HUES64 (cell line): ENCODE measurements around the gene LRRC1.

ENCODE experiments used
- H3K27ac ChIP-seq: 2 replicates; pipeline ENCODE4 v1.7.0; 2013; ENCODE audit warnings: low read depth, low read length, inconsistent platforms
- H3K27me3 ChIP-seq: 2 replicates; pipeline ENCODE4 v1.6.1; 2013; ENCODE audit warnings: mild to moderate bottlenecking, low read length; ENCODE audit not compliant: insufficient read depth
- H3K36me3 ChIP-seq: 2 replicates; pipeline ENCODE4 v1.6.1; 2013; ENCODE audit warnings: mild to moderate bottlenecking, low read length; ENCODE audit not compliant: insufficient read depth
- H3K4me1 ChIP-seq: 2 replicates; pipeline ENCODE4 v1.6.1; 2013; ENCODE audit warnings: mild to moderate bottlenecking, low read length, moderate library complexity; ENCODE audit not compliant: insufficient read depth
- H3K4me3 ChIP-seq: 2 replicates; pipeline ENCODE4 v1.5.1; 2013; ENCODE audit warnings: mild to moderate bottlenecking, low read length, moderate library complexity
- H3K9ac ChIP-seq: 2 replicates; pipeline ENCODE4 v1.6.1; 2013; ENCODE audit warnings: mild to moderate bottlenecking, low read depth, low read length
- H3K9me3 ChIP-seq: 2 replicates; pipeline ENCODE4 v1.6.1; 2013; ENCODE audit warnings: low read depth, low read length; ENCODE audit not compliant: insufficient read depth
- WGBS: fragments of 150-250, 120-280 bp; methylation state at CpG from one replicate; pipeline ENCODE4 v1.1.7; 2013; ENCODE audit warnings: missing lambda C conversion rate; 5-methylcytosine and 5-hydroxymethylcytosine counted together

Gene LRRC1

GRCh38 chr6:53944543-53944942 is 149.7 kb downstream of the LRRC1 start:
- Histone ChIP-seq H3K9me3 (no peaks in the 10 kb centered on the region; the same call in 1 of the 2 replicates), H3K36me3 (no peaks in the 10 kb centered on the region), H3K4me3 (no peak overlapping the region), H3K27me3 (no peaks in the 10 kb centered on the region), H3K4me1 (no peaks in the 10 kb centered on the region), H3K9ac (no peak overlapping the region), H3K27ac (no peak overlapping the region)
- WGBS: 92% methylated on average over 5 of the region's 5 CpGs

DNA sequence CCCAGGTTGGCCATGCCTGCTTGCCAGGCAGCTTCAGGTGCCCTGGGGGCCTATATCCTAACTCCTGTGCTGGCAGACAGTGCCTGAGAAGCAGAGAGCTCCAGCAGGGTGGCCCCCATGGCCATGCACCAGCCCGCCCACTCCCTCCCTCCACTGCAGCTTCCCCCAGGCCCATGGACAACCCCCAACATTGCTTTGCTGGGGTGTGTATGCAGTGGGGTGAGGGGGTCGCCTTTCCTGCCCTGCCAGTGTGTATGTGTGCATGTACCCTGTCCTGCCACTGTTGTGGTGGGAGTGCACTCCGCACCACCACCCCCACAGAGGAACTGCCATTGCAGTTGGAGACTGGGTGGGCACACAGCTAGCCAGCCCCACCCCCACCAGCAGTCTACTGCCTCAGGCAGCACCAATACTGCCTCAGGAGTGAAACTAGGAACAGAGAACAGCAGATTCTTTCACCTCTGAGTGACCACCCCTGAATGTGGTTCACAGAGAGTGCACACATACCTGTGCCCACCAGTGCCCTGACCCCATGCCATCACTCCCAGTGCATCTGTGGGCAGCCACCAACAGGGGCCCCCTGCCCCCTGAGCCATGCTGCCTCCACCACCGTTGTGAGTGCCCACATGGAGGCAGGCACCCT is 151.1 kb downstream of the LRRC1 start:
- no peaks in the 10 kb centered on the region for H3K36me3 ChIP-seq
- WGBS: 96% methylated on average over 3 of the region's 4 CpGs
- H3K4me3 ChIP-seq: no peak overlapping the region
- no peaks in the 10 kb centered on the region for H3K4me1 ChIP-seq
- H3K27ac ChIP-seq: no peak overlapping the region
- H3K9me3 ChIP-seq: no peaks in the 10 kb centered on the region
- no peaks in the 10 kb centered on the region for H3K27me3 ChIP-seq
- no peak overlapping the region for H3K9ac ChIP-seq

DNA sequence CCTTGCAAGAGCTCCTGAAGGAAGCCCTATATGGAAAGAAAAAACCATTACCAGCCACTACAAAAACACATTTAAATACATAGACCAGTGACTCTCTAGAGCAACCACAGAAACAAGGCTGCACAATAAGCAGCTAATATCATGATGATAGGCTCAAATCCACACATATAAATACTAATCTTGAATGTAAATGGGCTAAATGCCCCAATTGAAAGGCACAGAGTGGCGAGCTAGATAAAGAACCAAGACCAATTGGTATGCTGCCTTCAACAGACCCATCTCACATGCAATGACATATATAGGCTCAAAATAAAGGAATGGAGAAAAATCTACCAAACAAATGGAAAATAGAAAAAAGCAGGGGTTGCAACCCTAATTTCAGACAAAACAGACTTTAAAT is 153.0 kb downstream of the LRRC1 start:
- H3K9ac ChIP-seq: no peak overlapping the region
- H3K9me3 ChIP-seq: peaks cover 5% of the 10 kb centered on the region; the same call in 1 of the 2 replicates
- H3K4me3 ChIP-seq: no peak overlapping the region
- no peak overlapping the region for H3K27ac ChIP-seq
- WGBS: 88% methylated on average over 1 of the region's 1 CpG
- no peaks in the 10 kb centered on the region for H3K4me1 ChIP-seq
- no peaks in the 10 kb centered on the region for H3K27me3 ChIP-seq
- H3K36me3 ChIP-seq: no peaks in the 10 kb centered on the region

GRCh38 chr6:53951383-53951782 is 156.6 kb downstream of the LRRC1 start:
- H3K9ac ChIP-seq: no peak overlapping the region
- H3K27ac ChIP-seq: no peak overlapping the region
- 100% methylated on average over 2 of the region's 3 CpGs for WGBS
- no peaks in the 10 kb centered on the region for H3K36me3 ChIP-seq
- H3K4me1 ChIP-seq: no peaks in the 10 kb centered on the region
- H3K9me3 ChIP-seq: peaks cover 5% of the 10 kb centered on the region; the same call in 1 of the 2 replicates
- no peaks in the 10 kb centered on the region for H3K27me3 ChIP-seq
- H3K4me3 ChIP-seq: no peak overlapping the region

- H3K27me3 ChIP-seq: no peaks in the 10 kb centered on the region
- H3K27ac ChIP-seq: no peak overlapping the region
- no peaks in the 10 kb centered on the region for H3K4me1 ChIP-seq
- no peak overlapping the region for H3K9ac ChIP-seq
- H3K4me3 ChIP-seq: no peak overlapping the region
- H3K36me3 ChIP-seq: no peaks in the 10 kb centered on the region
- H3K9me3 ChIP-seq: peaks cover 3% of the 10 kb centered on the region; the same call in 1 of the 2 replicates
- WGBS: 45% methylated on average over 6 of the region's 6 CpGs
Observed at GRCh38 chr6:53956068-53956711, 161.4 kb downstream of the LRRC1 start.

GRCh38 chr6:53956804-53957203 is 162.0 kb downstream of the LRRC1 start:
- Histone ChIP-seq H3K27me3 (no peaks in the 10 kb centered on the region), H3K27ac (no peak overlapping the region), H3K9me3 (no peaks in the 10 kb centered on the region), H3K4me1 (peaks cover 4% of the 10 kb centered on the region; the same call in 1 of the 2 replicates), H3K36me3 (no peaks in the 10 kb centered on the region), H3K9ac (no peak overlapping the region), H3K4me3 (no peak overlapping the region)

- Histone ChIP-seq H3K9ac (no peak overlapping the region), H3K27me3 (no peaks in the 10 kb centered on the region), H3K36me3 (no peaks in the 10 kb centered on the region), H3K9me3 (no peaks in the 10 kb centered on the region), H3K27ac (no peak overlapping the region), H3K4me3 (no peak overlapping the region), H3K4me1 (peaks cover 10% of the 10 kb centered on the region)
- WGBS: 88% methylated on average over 1 of the region's 2 CpGs
Observed at GRCh38 chr6:53959717-53960116, 164.9 kb downstream of the LRRC1 start.

DNA sequence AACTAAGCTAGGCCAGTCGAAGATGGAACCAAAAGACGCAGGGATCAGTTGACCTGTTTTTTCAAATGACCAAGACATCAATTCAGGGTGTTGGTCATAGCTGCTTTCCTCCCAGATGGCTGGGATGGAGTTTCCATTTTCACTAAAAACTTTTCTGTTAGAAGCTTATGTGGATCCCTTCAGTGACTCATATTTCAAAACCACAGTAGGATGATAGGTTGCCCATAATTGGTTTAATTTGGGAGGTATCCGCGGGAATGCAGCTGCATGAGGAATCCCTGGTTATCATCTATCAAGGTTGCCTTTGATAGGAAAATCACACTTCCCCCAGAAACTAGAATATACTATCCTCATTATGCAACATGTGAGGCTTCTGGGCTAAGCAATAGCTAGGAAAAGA is 165.5 kb downstream of the LRRC1 start:
- WGBS: 91% methylated on average over 2 of the region's 4 CpGs
- H3K27ac ChIP-seq: no peak overlapping the region

DNA sequence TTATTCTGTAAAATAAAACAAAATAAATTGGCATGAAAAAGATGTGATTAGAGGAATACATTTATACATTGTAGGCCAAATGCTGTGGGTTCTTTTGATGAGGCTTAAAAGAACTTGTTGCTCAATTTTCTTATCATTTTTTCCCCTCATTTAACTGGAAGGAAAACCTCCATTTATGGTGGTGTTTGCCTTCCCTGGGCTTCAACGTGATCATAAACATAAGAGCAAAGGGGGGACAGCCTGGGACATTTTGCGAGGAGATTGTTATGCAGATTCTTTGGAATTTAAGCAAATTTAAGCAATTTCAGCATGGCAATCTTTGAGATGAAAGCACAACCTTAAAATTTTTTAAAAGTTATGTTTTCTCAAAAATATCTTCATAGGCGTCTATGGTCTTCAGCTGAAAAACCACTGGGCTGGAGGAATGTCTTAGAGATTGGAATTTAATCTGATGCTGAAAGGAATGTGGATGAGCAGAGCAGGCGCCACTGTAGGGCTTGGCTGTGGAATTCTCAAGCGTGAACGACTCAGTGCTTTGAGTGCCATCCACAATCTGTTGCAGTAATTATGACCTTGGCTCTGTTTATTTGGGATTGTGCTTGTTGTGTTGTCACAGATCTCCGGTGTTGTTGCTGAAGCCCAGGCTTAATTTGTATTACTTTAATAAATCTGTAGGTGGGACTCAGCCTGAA is 167.0 kb downstream of the LRRC1 start:
- Histone ChIP-seq H3K9ac (no peak overlapping the region), H3K4me1 (peaks cover 10% of the 10 kb centered on the region), H3K9me3 (no peaks in the 10 kb centered on the region), H3K27me3 (no peaks in the 10 kb centered on the region), H3K36me3 (no peaks in the 10 kb centered on the region), H3K27ac (peak overlapping the region; percentile 67), H3K4me3 (no peak overlapping the region)
- 75% methylated on average over 7 of the region's 7 CpGs for WGBS

More for the DNA sequence above, 165.5 kb downstream of the LRRC1 start:
- Histone ChIP-seq H3K9me3 (no peaks in the 10 kb centered on the region), H3K4me3 (no peak overlapping the region), H3K9ac (no peak overlapping the region), H3K36me3 (no peaks in the 10 kb centered on the region), H3K4me1 (peaks cover 10% of the 10 kb centered on the region), H3K27me3 (no peaks in the 10 kb centered on the region)

DNA sequence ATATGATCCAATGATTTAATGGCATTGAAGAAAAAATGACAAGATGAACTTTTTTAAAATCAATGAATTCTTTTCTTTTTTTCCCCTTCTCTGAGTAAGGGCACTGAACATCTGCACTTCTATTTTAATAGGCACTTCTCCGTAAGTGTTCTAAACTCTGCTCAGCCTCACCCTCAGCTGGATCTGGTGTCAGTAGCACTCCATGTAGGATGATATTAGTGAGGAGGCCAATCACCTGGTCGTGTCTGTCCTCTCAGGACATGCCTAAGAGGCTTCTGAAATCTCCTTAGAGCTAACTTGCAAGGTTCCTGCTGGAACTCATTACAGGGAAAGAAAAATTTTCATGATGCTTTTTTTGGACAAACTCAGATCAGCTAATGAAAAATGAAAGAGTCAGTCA is 167.8 kb downstream of the LRRC1 start:
- 89% methylated on average over 2 of the region's 2 CpGs for WGBS
- H3K4me1 ChIP-seq: peaks cover 14% of the 10 kb centered on the region
- no peak overlapping the region for H3K4me3 ChIP-seq
- H3K27me3 ChIP-seq: no peaks in the 10 kb centered on the region
- H3K9ac ChIP-seq: no peak overlapping the region
- peak overlapping the region; percentile 67 for H3K27ac ChIP-seq
- no peaks in the 10 kb centered on the region for H3K36me3 ChIP-seq
- H3K9me3 ChIP-seq: no peaks in the 10 kb centered on the region

- Histone ChIP-seq H3K27ac (no peak overlapping the region), H3K4me3 (no peak overlapping the region), H3K27me3 (no peaks in the 10 kb centered on the region), H3K36me3 (no peaks in the 10 kb centered on the region), H3K9ac (no peak overlapping the region), H3K9me3 (no peaks in the 10 kb centered on the region), H3K4me1 (peaks cover 15% of the 10 kb centered on the region)
- 57% methylated on average over 2 of the region's 2 CpGs for WGBS
Observed at GRCh38 chr6:53967415-53967814, 172.6 kb downstream of the LRRC1 start.
